ENCODE results near the gene JPT2.

Gene JPT2

DNA sequence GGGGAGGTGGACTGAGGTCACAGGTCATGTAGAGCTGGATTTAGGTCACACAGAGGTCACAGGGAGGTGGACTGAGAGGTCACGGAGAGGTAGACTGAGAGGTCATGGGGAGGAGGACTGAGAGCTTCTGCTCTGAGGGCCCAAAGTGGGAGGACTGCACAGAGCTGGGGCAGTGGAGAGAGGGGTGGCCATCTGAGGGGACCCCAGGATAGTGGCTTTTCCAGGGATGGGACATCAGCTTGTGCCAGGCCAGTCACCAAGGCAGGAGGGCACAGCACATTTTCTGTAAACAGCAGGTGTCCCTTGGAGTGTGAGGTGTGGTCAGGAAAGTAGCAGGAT, 26.1 kb upstream of the JPT2 start:
- DNase-seq: no peak

- no peak for DNase-seq
Observed at GRCh38 chr16:1653023-1653422, 25.1 kb upstream of the JPT2 start.

DNA sequence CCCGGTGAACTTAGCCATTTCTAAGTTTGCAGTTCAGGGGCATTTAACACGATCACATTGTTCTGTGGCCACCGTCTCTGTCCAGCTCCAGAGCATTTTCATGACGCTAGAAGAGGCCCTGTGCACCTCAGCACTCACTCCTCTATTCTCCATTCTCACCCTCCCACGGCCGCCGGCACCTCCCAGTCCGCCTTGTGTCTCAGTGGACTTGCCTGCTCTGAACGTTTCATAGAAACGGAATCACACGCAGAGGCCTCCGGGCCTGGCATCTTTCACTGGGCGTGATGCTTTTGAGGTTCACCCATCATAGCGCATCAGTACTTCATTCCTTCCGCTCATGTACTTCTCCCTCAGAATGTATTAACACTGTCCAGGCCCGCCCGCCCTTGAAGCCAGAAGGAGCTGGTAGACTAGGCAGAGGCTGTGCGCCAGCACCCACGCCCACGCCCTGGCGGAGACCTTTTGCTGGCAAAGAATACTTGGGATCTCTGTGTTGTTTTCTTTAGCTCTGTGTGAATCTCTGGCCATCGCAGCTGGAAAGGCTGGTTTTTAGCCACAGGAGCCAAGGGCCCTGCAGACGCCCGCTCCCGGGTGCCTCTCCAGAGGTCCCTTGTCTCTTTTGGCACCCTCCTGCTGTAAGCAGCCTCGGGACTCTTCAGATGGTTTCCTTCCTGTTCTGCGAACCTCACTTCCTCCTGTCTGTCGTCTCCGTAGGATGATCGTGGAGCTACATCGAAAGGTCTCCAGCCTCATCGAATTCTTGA, 23.4 kb upstream of the JPT2 start:
- DNase-seq: no peak

- DNase-seq: no peak
Observed at GRCh38 chr16:1655269-1655807, 22.7 kb upstream of the JPT2 start.

DNA sequence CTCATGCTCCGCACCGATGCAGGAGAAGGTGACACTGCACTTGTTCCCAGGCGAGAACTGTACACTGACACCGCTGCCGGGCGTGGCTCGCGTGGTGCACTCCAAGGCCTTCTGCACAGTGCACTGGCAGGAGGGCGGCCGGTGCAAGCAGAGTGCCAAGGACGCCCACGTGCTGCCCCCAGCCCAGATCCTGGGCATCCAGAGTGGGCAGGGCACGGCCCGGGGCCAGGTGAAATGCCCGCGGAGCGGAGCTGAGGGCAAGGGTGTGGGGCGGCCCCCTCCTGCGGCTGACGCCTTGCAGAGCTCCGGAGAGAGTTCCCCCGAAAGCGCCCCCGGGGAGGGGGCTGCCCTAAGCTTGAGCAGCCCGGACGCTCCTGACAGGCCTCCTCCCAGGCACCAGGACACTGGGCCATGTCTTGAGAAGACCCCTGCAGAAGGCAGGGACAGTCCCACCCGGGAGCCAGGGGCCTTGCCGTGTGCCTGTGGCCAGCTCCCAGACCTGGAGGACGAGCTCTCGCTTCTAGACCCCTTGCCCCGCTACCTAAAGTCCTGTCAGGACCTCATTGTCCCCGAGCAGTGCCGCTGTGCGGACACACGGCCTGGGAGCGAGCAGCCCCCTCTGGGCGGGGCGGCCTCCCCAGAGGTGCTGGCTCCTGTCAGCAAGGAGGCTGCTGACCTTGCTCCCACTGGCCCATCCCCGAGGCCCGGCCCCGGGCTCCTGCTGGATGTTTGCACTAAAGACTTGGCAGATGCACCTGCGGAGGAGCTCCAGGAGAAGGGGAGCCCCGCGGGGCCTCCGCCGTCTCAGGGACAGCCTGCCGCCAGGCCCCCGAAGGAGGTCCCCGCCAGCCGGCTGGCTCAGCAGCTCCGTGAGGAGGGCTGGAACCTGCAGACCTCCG, 21.9 kb upstream of the JPT2 start:
- DNase-seq: no peak

- no peak for DNase-seq
Observed at GRCh38 chr16:1656808-1657617, 21.1 kb upstream of the JPT2 start.

DNA sequence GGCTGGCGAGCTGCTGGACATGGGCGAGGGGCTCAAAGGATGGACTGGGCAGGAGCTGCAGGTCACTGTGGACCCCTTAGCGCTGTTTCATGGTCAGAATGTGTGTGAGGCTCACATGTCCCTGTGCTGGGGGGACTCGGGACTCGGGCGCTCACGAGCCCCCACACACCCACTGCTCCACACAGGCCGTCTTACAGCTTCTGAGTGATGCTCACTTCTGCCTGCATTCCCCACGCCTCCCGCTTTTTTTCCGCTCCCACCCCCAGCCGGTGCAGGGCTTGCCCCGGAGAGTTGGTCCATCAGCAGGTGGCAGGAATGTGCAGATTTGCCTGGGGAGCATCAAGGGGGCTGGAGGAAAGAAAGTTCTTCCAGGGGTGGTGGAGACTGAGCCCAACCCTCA, 20.2 kb upstream of the JPT2 start:
- DNase-seq: no peak

DNA sequence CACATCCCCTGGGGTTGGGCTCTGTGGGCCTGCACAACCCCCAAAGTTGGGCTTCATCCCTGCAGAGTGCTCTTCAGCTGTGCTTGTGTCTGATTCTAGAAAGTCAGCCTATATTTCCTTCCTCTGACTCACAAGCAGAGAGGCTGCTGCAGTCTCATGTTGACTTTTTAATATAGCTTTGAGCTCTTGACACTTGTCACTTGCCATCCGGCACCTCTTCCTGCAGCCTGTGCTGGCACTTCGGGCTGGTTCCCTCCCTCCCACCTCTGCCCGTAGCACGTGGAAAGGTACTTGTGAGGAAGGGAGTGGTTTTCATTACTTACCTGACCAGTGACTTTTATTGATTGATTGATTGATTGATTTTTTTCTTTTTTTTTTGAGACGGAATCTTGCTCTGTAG, 19.0 kb upstream of the JPT2 start:
- no peak for DNase-seq

- no peak for DNase-seq
Observed at GRCh38 chr16:1661826-1662225, 16.3 kb upstream of the JPT2 start.

- DNase-seq: no peak
Observed at GRCh38 chr16:1662543-1662942, 15.5 kb upstream of the JPT2 start.

DNA sequence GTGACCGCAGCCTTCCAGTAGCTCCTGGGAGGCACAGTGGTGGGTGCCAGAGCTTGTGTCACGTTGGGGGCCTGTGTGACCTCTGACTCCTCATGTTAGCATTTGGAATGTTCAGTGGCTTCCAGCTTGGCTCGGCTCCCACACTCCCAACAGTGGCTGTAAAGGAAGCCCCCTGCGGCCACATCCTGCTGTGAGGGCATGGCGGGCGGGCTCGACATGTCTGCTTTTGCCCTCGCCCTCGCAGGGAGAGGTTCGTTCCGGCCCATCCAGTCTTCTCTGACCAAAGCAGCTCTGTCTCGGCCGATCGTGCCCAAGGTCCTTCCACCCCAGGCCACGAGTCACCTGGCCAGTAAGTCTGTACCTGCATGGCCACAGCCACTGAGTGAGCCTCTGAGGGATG, 12.2 kb upstream of the JPT2 start:
- no peak for DNase-seq

DNA sequence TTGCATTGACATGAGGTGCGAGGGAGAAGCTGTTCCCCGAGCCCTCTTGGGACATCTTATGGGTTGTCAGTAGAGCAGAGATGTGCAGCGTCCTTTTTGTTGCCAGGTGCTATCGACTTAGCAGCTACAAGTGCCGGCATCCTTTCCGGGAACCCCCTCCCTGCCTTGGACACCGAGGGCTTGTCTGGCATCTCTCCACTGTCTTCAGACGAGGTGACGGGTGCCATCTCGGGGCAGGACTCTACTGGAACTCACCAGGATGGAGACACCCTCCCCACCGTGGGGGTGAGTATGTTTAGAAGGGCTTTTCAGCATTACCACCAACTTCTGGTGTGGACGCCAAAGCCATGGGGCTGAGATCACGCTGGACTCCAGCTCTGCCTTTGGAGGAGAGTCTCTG, 11.8 kb upstream of the JPT2 start:
- no peak for DNase-seq

DNA sequence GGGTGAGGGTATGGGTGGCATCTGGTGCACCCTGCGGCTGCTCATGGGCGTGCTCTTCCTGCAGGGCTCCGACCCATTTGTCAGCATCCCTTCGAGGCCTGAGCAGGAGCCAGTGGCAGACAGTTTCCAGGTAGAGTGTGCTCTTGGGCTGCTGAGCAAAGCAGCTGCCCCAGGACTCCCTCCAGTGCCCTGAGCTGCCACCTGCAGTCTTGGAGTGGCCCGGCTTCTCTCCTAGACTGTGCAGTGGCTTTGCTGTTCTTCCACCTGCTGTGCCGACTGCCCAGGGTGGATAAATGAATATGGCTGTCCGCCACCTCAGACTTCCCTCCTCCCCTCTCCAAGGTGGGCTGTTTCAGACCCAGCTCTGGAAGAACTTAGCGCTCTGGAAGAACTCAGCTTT, 10.8 kb upstream of the JPT2 start:
- DNase-seq: no peak

GRCh38 chr16:1667916-1668315, 10.2 kb upstream of the JPT2 start:
- DNase-seq: no peak

- DNase-seq: no peak
Observed at GRCh38 chr16:1668612-1669319, 9.3 kb upstream of the JPT2 start.

GRCh38 chr16:1669698-1670097, 8.4 kb upstream of the JPT2 start:
- DNase-seq: no peak

DNA sequence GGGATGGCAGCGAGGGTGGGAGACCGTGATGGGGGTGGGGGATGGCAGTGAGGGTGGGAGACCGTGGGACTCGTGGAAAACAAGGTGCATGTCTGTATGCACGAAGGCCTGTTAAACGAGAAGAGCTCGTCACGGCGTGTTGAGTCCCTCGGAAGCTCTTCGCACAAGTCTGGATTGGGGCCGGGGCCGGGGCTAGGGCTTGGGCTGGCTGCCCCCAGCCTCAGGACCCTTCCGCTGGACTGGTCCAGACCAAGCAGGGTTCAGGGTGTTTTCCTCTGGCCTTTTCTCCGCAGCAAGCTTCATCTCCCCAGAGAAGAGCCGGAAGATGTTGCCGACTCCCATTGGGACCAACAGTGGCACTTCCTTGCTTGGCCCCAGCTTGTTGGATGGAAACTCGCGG, 7.7 kb upstream of the JPT2 start:
- DNase-seq: no peak

GRCh38 chr16:1670866-1671265, 7.2 kb upstream of the JPT2 start:
- no peak for DNase-seq

DNA sequence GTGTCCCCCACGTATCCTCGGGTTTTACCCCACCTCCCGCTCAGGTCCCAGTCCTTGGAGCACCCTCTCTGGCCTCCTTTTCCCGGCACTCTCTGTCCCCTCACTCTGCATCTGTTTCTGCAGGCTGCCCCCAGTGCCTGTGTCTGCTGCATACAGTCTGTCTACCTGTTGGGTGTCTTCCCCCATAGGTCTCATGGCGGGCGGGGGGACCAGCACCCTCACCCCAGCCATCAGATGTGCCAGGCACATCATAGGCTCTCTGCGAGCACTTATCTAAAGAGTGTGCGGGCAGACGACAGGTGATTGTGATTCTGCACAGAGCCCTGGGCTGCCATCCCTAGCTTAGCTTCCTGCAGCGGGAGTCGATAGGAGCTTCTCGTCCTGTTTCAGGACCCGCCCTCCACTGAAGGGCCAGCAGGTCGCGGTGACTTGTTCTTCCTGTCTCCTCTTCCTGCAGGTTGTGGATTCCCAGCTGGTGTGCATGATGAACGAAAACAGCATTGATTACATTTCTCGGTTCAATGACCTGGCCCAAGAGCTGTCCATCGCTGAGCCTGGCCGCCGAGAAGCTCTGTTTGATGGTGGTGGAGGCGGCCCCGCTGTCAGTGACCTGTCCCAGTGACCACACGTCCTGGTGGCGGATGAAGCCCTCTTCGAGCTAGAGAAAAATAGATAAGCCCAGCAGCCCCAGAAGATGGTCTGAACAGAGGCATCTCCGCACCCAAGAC, 4.5 kb upstream of the JPT2 start:
- no peak for DNase-seq

DNA sequence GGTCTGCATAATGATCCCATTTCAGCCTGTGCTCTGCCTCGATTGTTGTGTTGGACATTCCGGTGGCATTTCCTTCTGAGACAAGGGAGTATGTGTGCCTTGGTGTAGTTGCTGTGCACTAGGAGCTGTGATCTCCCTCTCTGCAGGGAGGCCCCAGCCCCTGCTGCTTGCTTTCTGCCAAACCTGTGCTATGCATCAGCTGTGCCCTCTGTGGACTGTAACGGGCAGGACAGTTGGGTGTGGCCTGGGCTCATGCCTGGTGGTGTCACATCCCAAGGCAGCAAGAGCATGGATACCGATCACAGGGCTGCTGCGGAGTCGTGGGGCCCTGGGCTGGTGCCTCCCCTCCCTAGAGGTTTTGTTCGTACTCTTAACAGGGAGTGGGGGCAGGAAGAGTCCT, 3.8 kb upstream of the JPT2 start:
- no peak for DNase-seq

All from hypothalamus (tissue), 51 donors.